Skeletal muscle satellite cell (primary cell): ENCODE results near the gene C10orf67.
"Not testable (repeated sequence)": the region's sequence is repeated elsewhere in the genome, so short reads cannot be mapped to it uniquely, and the experiment has no call there.

Source experiments
- H3K27me3 ChIP-seq: 2 replicates; pipeline ENCODE4 v1.7.0; 2013; ENCODE audit warnings: low read length; ENCODE audit not compliant: control insufficient read depth, insufficient read depth
- H3K36me3 ChIP-seq: 2 replicates; pipeline ENCODE4 v1.7.0; 2013; ENCODE audit warnings: mild to moderate bottlenecking, control low read depth, low read length; ENCODE audit not compliant: insufficient read depth
- H3K4me1 ChIP-seq: 2 replicates; pipeline ENCODE4 v1.7.0; 2013; ENCODE audit warnings: low read length; ENCODE audit not compliant: control insufficient read depth, insufficient read depth
- H3K4me2 ChIP-seq: 2 replicates; pipeline ENCODE4 v1.7.0; 2013; ENCODE audit warnings: mild to moderate bottlenecking, low read length
- H3K4me3 ChIP-seq: 2 replicates; pipeline ENCODE4 v1.7.0; 2013; ENCODE audit warnings: low read length
- H3K9ac ChIP-seq: 2 replicates; pipeline ENCODE4 v1.7.0; 2013; ENCODE audit warnings: mild to moderate bottlenecking, low read depth, low read length, moderate library complexity
- H3K9me3 ChIP-seq: replicated peaks from 2 replicates; pipeline ENCODE4 v1.7.0; 2013; ENCODE audit warnings: mild to moderate bottlenecking, control low read depth, low read length

The C10orf67 gene

GRCh38 chr10:23252859-23253258 is 91.7 kb downstream of the C10orf67 start:
- H3K9me3 ChIP-seq, H3K36me3 ChIP-seq, H3K9ac ChIP-seq, H3K4me2 ChIP-seq, H3K4me3 ChIP-seq, H3K27me3 ChIP-seq, H3K4me1 ChIP-seq: not testable (repeated sequence)

- not testable (repeated sequence) for H3K4me1 ChIP-seq, H3K36me3 ChIP-seq, H3K9ac ChIP-seq, H3K4me3 ChIP-seq, H3K9me3 ChIP-seq, H3K27me3 ChIP-seq, H3K4me2 ChIP-seq
These were observed 102.8 kb downstream of the C10orf67 start for GRCh38 chr10:23241779-23242178.

- H3K36me3 ChIP-seq, result no peaks in the 10 kb centered on the region
- no peaks in the 10 kb centered on the region for H3K27me3 ChIP-seq
- no peak overlapping the region for H3K9ac ChIP-seq
- H3K4me1 ChIP-seq, result no peaks in the 10 kb centered on the region
- no peak overlapping the region for H3K4me2 ChIP-seq
- no peak overlapping the region for H3K4me3 ChIP-seq
- H3K9me3 ChIP-seq, result no peaks in the 10 kb centered on the region
These were observed 106.6 kb downstream of the C10orf67 start for GRCh38 chr10:23238015-23238414.

- Histone ChIP-seq H3K27me3 (no peaks in the 10 kb centered on the region), H3K4me3 (no peak overlapping the region), H3K9ac (no peak overlapping the region), H3K4me2 (no peak overlapping the region), H3K4me1 (no peaks in the 10 kb centered on the region), H3K9me3 (no peaks in the 10 kb centered on the region), H3K36me3 (no peaks in the 10 kb centered on the region)
These were observed 114.0 kb downstream of the C10orf67 start for GRCh38 chr10:23230582-23230981.

- no peaks in the 10 kb centered on the region for H3K4me1 ChIP-seq
- H3K4me3 ChIP-seq, result no peak overlapping the region
- H3K27me3 ChIP-seq, result no peaks in the 10 kb centered on the region
- H3K4me2 ChIP-seq, result no peak overlapping the region
- no peak overlapping the region for H3K9ac ChIP-seq
- H3K9me3 ChIP-seq, result no peaks in the 10 kb centered on the region
- H3K36me3 ChIP-seq, result no peaks in the 10 kb centered on the region
These were observed 127.1 kb downstream of the C10orf67 start for GRCh38 chr10:23217471-23217870.

- no peak overlapping the region for H3K4me2 ChIP-seq
- no peak overlapping the region for H3K9ac ChIP-seq
- H3K9me3 ChIP-seq, result no peaks in the 10 kb centered on the region
- peaks cover 45% of the 10 kb centered on the region for H3K27me3 ChIP-seq
- no peak overlapping the region for H3K4me3 ChIP-seq
- no peaks in the 10 kb centered on the region for H3K36me3 ChIP-seq
- H3K4me1 ChIP-seq, result no peaks in the 10 kb centered on the region
These were observed 138.5 kb downstream of the C10orf67 start for GRCh38 chr10:23205972-23206642.

GRCh38 chr10:23204773-23205172 is 139.8 kb downstream of the C10orf67 start:
- H3K4me1 ChIP-seq, result no peaks in the 10 kb centered on the region
- H3K27me3 ChIP-seq, result peaks cover 56% of the 10 kb centered on the region
- H3K36me3 ChIP-seq, result no peaks in the 10 kb centered on the region
- H3K9me3 ChIP-seq, result no peaks in the 10 kb centered on the region
- H3K4me3 ChIP-seq, result no peak overlapping the region
- no peak overlapping the region for H3K4me2 ChIP-seq
- H3K9ac ChIP-seq, result no peak overlapping the region

- no peak overlapping the region for H3K4me3 ChIP-seq
- H3K4me1 ChIP-seq, result no peaks in the 10 kb centered on the region
- H3K36me3 ChIP-seq, result no peaks in the 10 kb centered on the region
- H3K27me3 ChIP-seq, result peaks cover 68% of the 10 kb centered on the region
- no peaks in the 10 kb centered on the region for H3K9me3 ChIP-seq
- no peak overlapping the region for H3K9ac ChIP-seq
- H3K4me2 ChIP-seq, result no peak overlapping the region
These were observed 140.9 kb downstream of the C10orf67 start for GRCh38 chr10:23203369-23204325.

GRCh38 chr10:23202779-23203178 is 141.8 kb downstream of the C10orf67 start:
- Histone ChIP-seq H3K36me3 (no peaks in the 10 kb centered on the region), H3K27me3 (peaks cover 76% of the 10 kb centered on the region), H3K4me3 (no peak overlapping the region), H3K9ac (no peak overlapping the region), H3K9me3 (no peaks in the 10 kb centered on the region), H3K4me2 (no peak overlapping the region), H3K4me1 (no peaks in the 10 kb centered on the region)

GRCh38 chr10:23201837-23202236 is 142.8 kb downstream of the C10orf67 start:
- H3K4me2 ChIP-seq, result no peak overlapping the region
- peaks cover 86% of the 10 kb centered on the region for H3K27me3 ChIP-seq
- H3K4me1 ChIP-seq, result no peaks in the 10 kb centered on the region
- no peaks in the 10 kb centered on the region for H3K9me3 ChIP-seq
- H3K4me3 ChIP-seq, result no peak overlapping the region
- H3K36me3 ChIP-seq, result no peaks in the 10 kb centered on the region
- no peak overlapping the region for H3K9ac ChIP-seq

GRCh38 chr10:23200997-23201652 is 143.5 kb downstream of the C10orf67 start:
- Histone ChIP-seq H3K4me1 (no peaks in the 10 kb centered on the region), H3K9me3 (no peaks in the 10 kb centered on the region), H3K4me2 (no peak overlapping the region), H3K27me3 (peaks cover 93% of the 10 kb centered on the region), H3K9ac (no peak overlapping the region), H3K4me3 (no peak overlapping the region), H3K36me3 (no peaks in the 10 kb centered on the region)
